Right lobe of liver (tissue), 6 donors: ENCODE results near the gene RHBDL1. TPM values are rescaled to one million over a fixed set of nuclear protein-coding genes. Genes with fewer than 3 reads are reported as not detected.

Source experiments
- ATAC-seq, 4 donors: fragments of 200-7000 bp; cut with Tn5 transposase; one replicate each; pipeline ENCODE4 v1.9.1; 2020; ENCODE audit warnings: mild to moderate bottlenecking in 4 of 4, moderate library complexity in 4 of 4
- DNase-seq, 3 donors: peaks; one replicate each; pipeline ENCODE4 v3.0.0-alpha.2; 2020
- H3K27ac ChIP-seq, 3 donors: fragments of 200-600 bp; one replicate each; pipeline ENCODE4 v1.8.0; 2022
- H3K27me3 ChIP-seq, 2 donors: fragments of 200-600 bp; one replicate each; pipeline ENCODE4 v1.8.0; 2022
- H3K36me3 ChIP-seq, 4 donors: fragments of 200-600 bp; sonication (generic) in 1 of 4; one replicate each; pipeline versions ENCODE4 v1.5.1 to v1.8.0; 2017 to 2022; ENCODE audit warnings: control low read depth in 1 of 4
- H3K4me1 ChIP-seq, 4 donors: fragments of 200-600 bp; sonication (generic) in 1 of 4; one replicate each; pipeline versions ENCODE4 v1.5.1 to v1.8.0; 2017 to 2022; ENCODE audit warnings: control low read depth in 1 of 4
- H3K4me3 ChIP-seq, 3 donors: fragments of 200-600 bp; one replicate each; pipeline ENCODE4 v1.8.0; 2022
- H3K9me3 ChIP-seq, 4 donors: fragments of 200-600 bp; sonication (generic) in 1 of 4; one replicate each; pipeline versions ENCODE4 v1.5.1 to v1.8.0; 2017 to 2022; ENCODE audit warnings: control low read depth in 1 of 4
- CTCF ChIP-seq, 4 donors: fragments of 200-600 bp in 3 of 4; fragments of 450-650 bp in 1 of 4; IDR thresholded peaks; one replicate each; pipeline versions ENCODE4 v1.5.1 to v1.8.0; 2016 to 2022; ENCODE audit warnings: antibody characterized with exemption in 4 of 4, mild to moderate bottlenecking in 2 of 4
- POLR2A ChIP-seq: fragments of 450-650 bp; IDR thresholded peaks from one replicate; pipeline ENCODE4 v1.6.1; 2017; ENCODE audit warnings: antibody characterized with exemption, mild to moderate bottlenecking
- WGBS: methylation state at CpG from one replicate; pipeline ENCODE4 v1.1.6; 2018; ENCODE audit warnings: low coverage, low lambda C conversion rate; ENCODE audit not compliant: insufficient coverage; ENCODE audit errors: missing lambda C conversion rate; 5-methylcytosine and 5-hydroxymethylcytosine counted together
- intact Hi-C, 2 donors: fragments of 100-400 bp; cut with DNase I; formaldehyde crosslinking; loops; one replicate each; pipeline versions ENCODE4 v1.11.2 to v1.14.1; 2022
- total RNA-seq, 6 experiments: library from RNA; depleted of rRNA in 2 of 6; stranded (reverse); fragments of >200 nt in 2 of 6; fragmentation: NEBNext Ultra II Directional in 3 of 6; extraction: Animal tissue kit (Norgen Biotek cat#: 25700) in 3 of 6; gene quantifications; one replicate each; pipeline versions ENCODE4 v1.1.0 to v1.2.4, GENCODE V29; 2016 to 2023
- donor health status: DM: no; HTN: yes; CAD: no.
- donor health status: DM: no; HTN: no; CAD: no.
- donor health status: DM: no; HTN: no; CAD: no.
- donor health status: DM: no; HTN: yes; CAD: no.
- donor health status: DM: no; HTN: yes; CAD: no.

The RHBDL1 gene
- total RNA-seq, 6 experiments from 2014 or later = 0.37 to 1.1 (median 0.60) TPM

DNA sequence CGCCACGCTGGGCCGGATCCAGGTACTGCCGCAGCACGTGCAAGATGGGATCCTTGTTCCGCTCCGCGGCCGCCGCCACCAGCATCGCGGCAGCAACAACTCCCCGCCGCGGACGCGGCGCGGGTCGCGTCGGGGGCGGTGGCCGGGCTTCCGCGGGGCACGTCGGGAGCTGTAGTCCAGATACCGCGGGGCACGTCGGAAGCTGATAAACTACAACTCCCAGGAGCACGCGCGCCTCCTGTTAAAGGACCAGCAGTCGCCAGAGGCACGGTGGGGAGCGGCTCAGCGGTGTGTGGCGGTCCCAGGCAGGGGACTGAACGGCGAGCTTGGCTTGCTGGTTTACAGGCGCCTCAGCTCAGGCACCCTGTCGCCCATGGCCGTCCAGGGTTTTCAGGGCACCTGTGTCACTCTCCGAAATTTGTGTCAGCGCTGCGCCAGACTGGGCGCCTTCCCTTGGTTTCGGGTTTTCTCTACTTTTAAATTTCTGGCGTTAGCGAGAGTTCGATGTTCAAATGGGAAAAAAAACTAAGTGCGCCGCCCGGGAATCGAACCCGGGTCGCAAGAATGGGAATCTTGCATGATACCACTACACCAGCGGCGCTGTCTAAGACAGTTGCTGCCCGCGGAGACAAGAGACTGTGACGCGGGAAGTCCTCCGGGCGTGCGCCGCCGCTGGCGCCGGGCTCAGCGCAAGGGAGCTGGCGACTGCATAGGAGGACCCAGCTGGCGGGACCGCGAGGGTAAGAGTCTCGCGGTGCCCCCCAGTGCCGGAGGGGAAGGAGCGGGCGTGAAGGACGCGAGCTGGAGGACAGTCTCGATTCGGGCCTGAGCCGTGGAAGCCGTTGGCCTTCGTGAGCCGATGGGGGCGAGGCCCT lies 39.0 kb upstream of the RHBDL1 start, which contains the start of gene METTL26:
TSS of gene METTL26 (minus strand) at position 100 of the 875 bp plus-strand sequence. CDS start at position 85, 15 bp downstream.
- peak; percentile 96 to 97 (median 96) for DNase-seq
- 0% methylated on average over 27 of the region's 91 CpGs for WGBS
- peaks cover 0 to 15% (median 0%) of the 10 kb centered on the region in 4 donors for H3K4me1 ChIP-seq
- H3K27ac ChIP-seq = peak within 1 kb of the TSS; percentile 93 to 96 (median 96)
- TF ChIP-seq CTCF (IDR thresholded peaks at IDR 0.05) (no peak), POLR2A (peak; percentile 64)
- peak within 1 kb of the TSS; percentile 73 to 83 (median 77) for H3K4me3 ChIP-seq
- no peaks in the 10 kb centered on the region for H3K27me3 ChIP-seq
- H3K9me3 ChIP-seq = no peaks in the 10 kb centered on the region
- intact Hi-C loops = loop anchor here in 1 of 2 donors (10.0 kb wide), 1 partner anchor 52 kb away; no protein-coding TSS in a partner anchor
- no peaks in the 10 kb centered on the region for H3K36me3 ChIP-seq
- ATAC-seq = peak; percentile 80 to 88 (median 86)

- DNase-seq (peak; percentile 95 to 97 (median 97)), ATAC-seq (peak; percentile 75 to 82 (median 80))
- Histone ChIP-seq H3K9me3 (no peaks in the 10 kb centered on the region), H3K36me3 (no peaks in the 10 kb centered on the region), H3K4me1 (peaks cover 0 to 15% (median 0%) of the 10 kb centered on the region in 4 donors), H3K27me3 (no peaks in the 10 kb centered on the region), H3K4me3 (peak overlapping the region; percentile 73 to 83 (median 77)), H3K27ac (peak overlapping the region; percentile 93 to 96 (median 96))
- intact Hi-C loops = loop anchor here in 1 of 2 donors (10.0 kb wide), 1 partner anchor 53 kb away; no protein-coding TSS in a partner anchor
- TF ChIP-seq CTCF (IDR thresholded peaks at IDR 0.05) (no peak), POLR2A (no peak)
- 0% methylated on average over 4 of the region's 53 CpGs for WGBS
Measured at GRCh38 chr16:637081-638018, 38.1 kb upstream of the RHBDL1 start.

DNA sequence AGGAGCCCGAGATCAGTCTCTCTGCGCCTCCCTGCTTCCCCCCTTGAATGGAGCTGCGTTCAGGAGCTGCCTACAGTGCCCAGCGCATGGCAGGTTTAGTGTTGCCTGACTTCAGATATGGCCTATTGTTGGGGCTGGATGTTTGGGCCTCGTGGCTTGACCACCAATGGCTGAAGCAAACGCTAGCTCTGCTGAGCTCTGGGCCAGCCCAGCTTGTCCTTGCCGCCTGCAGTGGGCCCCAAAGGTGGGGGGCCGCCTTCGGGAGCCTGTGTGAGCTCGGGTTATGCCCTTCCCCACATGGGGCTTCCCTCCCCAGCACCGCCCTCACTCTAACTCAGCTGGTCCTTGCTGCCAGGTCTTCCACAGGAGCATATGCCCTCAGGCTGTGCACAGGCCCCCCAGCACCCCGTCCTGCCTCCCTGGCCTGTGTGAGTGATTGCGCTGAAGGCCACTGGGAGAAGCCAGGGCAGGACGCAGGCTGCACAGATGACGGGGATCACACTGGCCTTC lies 37.4 kb upstream of the RHBDL1 start:
- ATAC-seq = no peak

More for the DNA sequence above, 37.4 kb upstream of the RHBDL1 start:
- intact Hi-C loops = loop anchor here in 1 of 2 donors (10.0 kb wide), 1 partner anchor 53 kb away; no protein-coding TSS in a partner anchor
- Histone ChIP-seq H3K27ac (peak overlapping the region in 1 of 3 donors; percentile 59), H3K9me3 (no peaks in the 10 kb centered on the region), H3K4me1 (peaks cover 0 to 19% (median 0%) of the 10 kb centered on the region in 4 donors), H3K36me3 (no peaks in the 10 kb centered on the region), H3K4me3 (no peak overlapping the region), H3K27me3 (no peaks in the 10 kb centered on the region)
- no peak for DNase-seq
- WGBS = 82% methylated on average over 3 of the region's 15 CpGs
- TF ChIP-seq POLR2A (no peak), CTCF (IDR thresholded peaks at IDR 0.05) (no peak)
